GM12878 (cell line): ENCODE data around the gene DGKA. TPM values are rescaled to one million over a fixed set of nuclear protein-coding genes. Genes with fewer than 3 reads are reported as not detected.

ENCODE experiments used
- ATAC-seq: fragments of 200-7000 bp; cut with Tn5 transposase; 3 replicates; pipeline ENCODE4 v1.9.1; 2020; ENCODE audit warnings: mild to moderate bottlenecking, moderate library complexity
- BruUV-seq: library from RNA; stranded (reverse); fragments of 400-500 nt; replicated peaks from 2 replicates; lab custom pipeline; 2021; lab: Mats Ljungman, UMichigan
- CTCF ChIA-PET: fragments of 300-600 bp; sonication (Branson Sonifier 250); formaldehyde crosslinking; extraction: SDS; loops from one replicate; lab custom pipeline; 2021; ENCODE audit warnings: inconsistent platforms; lab: Yijun Ruan, JAX
- POLR2A ChIA-PET: fragments of 350-600 bp; formaldehyde crosslinking; extraction: SDS; loops from one replicate; lab custom pipeline; 2021; ENCODE audit warnings: inconsistent platforms; lab: Charles Lee
- RAD21 ChIA-PET: fragments of 300-600 bp; sonication (Branson Sonifier 250); formaldehyde crosslinking; loops from one replicate; lab custom pipeline; 2023; ENCODE audit warnings: antibody characterized with exemption; ENCODE audit not compliant: unreplicated experiment; lab: Charles Lee
- SMC1A ChIA-PET: fragments of 300-600 bp; sonication (Branson Sonifier 250); formaldehyde crosslinking; loops from one replicate; lab custom pipeline; 2023; ENCODE audit not compliant: unreplicated experiment, uncharacterized antibody; lab: Charles Lee
- DNase-seq: peaks from one replicate; pipeline ENCODE4 v3.0.0-alpha.2; 2011; ENCODE audit warnings: low read depth, low spot score
- FAIRE-seq: peaks from 3 replicates; lab custom pipeline; 2011; peaks lifted over from hg19 to GRCh38; lab: Jason Lieb, UNC
- H2AFZ ChIP-seq: 2 replicates; pipeline ENCODE4 v1.6.0; 2011; ENCODE audit warnings: low read depth, low read length, control low read depth; ENCODE audit not compliant: control insufficient read depth
- H3K27ac ChIP-seq: 2 replicates; pipeline ENCODE4 v1.5.1; 2011; ENCODE audit warnings: control low read depth; ENCODE audit not compliant: control insufficient read depth, insufficient read depth
- H3K27me3 ChIP-seq, 2 experiments: replicated peaks in 1 of 2; 2 replicates each; pipeline versions ENCODE4 v1.6.0 to v1.6.1; 2011; ENCODE audit warnings: low read length in 1 of 2; ENCODE audit not compliant: control insufficient read depth in 2 of 2, insufficient read depth in 2 of 2
- H3K36me3 ChIP-seq, 2 experiments: 2 replicates each; pipeline ENCODE4 v1.5.1; 2011; ENCODE audit warnings: low read length in 1 of 2; ENCODE audit not compliant: control insufficient read depth in 2 of 2, insufficient read depth in 2 of 2
- H3K4me1 ChIP-seq: 2 replicates; pipeline ENCODE4 v1.6.1; 2011; ENCODE audit warnings: mild to moderate bottlenecking, low read length, moderate library complexity, mixed read lengths; ENCODE audit not compliant: control insufficient read depth, insufficient read depth
- H3K4me2 ChIP-seq: 2 replicates; pipeline ENCODE4 v1.6.0; 2011; ENCODE audit warnings: control low read depth; ENCODE audit not compliant: control insufficient read depth, insufficient read depth
- H3K4me3 ChIP-seq: fragments of 200-600 bp; sonication (generic); 2 replicates; pipeline ENCODE4 v1.5.1; 2016
- H3K79me2 ChIP-seq: 2 replicates; pipeline ENCODE4 v1.6.0; 2011; ENCODE audit warnings: low read length; ENCODE audit not compliant: control insufficient read depth, insufficient read depth
- H3K9ac ChIP-seq: 2 replicates; pipeline ENCODE4 v1.8.0; 2011; ENCODE audit warnings: low read length, control low read depth, mixed read lengths; ENCODE audit not compliant: control insufficient read depth, insufficient read depth
- H3K9me3 ChIP-seq: replicated peaks from 3 replicates; pipeline ENCODE4 v1.5.1; 2011; ENCODE audit warnings: mild to moderate bottlenecking, low read length; ENCODE audit not compliant: control insufficient read depth, insufficient read depth
- H4K20me1 ChIP-seq: 2 replicates; pipeline ENCODE4 v1.6.0; 2011; ENCODE audit not compliant: control insufficient read depth, insufficient read depth
- BCL3 ChIP-seq: IDR thresholded peaks from 2 replicates; pipeline ENCODE4 v1.6.1; 2011; ENCODE audit warnings: borderline replicate concordance, low read depth, mild to moderate bottlenecking, moderate library complexity, low read length; ENCODE audit not compliant: insufficient read depth, poor library complexity, severe bottlenecking
- FOXM1 ChIP-seq: IDR thresholded peaks from 2 replicates; pipeline ENCODE4 v1.6.1; 2012; ENCODE audit warnings: low read depth, mild to moderate bottlenecking, inconsistent platforms, low read length, moderate library complexity
- GATAD2B ChIP-seq: fragments of 450-650 bp; conservative IDR thresholded peaks from 2 replicates; pipeline ENCODE4 v1.6.1; 2017; ENCODE audit warnings: low read depth, mild to moderate bottlenecking, moderate library complexity
- IKZF1 ChIP-seq: fragments of 450-650 bp; conservative IDR thresholded peaks from 2 replicates; pipeline ENCODE4 v1.6.1; 2017; ENCODE audit warnings: antibody characterized with exemption, mild to moderate bottlenecking
- LARP7 ChIP-seq: fragments of 450-650 bp; IDR thresholded peaks from 2 replicates; pipeline ENCODE4 v1.6.1; 2017; ENCODE audit warnings: mild to moderate bottlenecking
- MEF2B ChIP-seq: fragments of 450-650 bp; IDR thresholded peaks from 2 replicates; pipeline ENCODE4 v1.6.1; 2018; ENCODE audit warnings: mild to moderate bottlenecking, moderate library complexity; ENCODE audit not compliant: partially characterized antibody, poor library complexity, severe bottlenecking
- MLLT1 ChIP-seq: fragments of 450-650 bp; IDR thresholded peaks from 2 replicates; pipeline ENCODE4 v1.6.1; 2016; ENCODE audit warnings: mild to moderate bottlenecking
- MYC ChIP-seq: IDR thresholded peaks from 2 replicates; pipeline ENCODE4 v1.6.1; 2011; ENCODE audit warnings: mild to moderate bottlenecking, low read length, moderate library complexity, inconsistent platforms; ENCODE audit not compliant: insufficient read depth, insufficient replicate concordance, insufficient read length, severe bottlenecking
- NR2F1 ChIP-seq: fragments of 450-650 bp; conservative IDR thresholded peaks from 2 replicates; pipeline ENCODE4 v1.6.1; 2017; ENCODE audit warnings: mild to moderate bottlenecking
- PML ChIP-seq: IDR thresholded peaks from 2 replicates; pipeline ENCODE4 v1.6.1; 2012; ENCODE audit warnings: low read length, inconsistent platforms
- POLR2AphosphoS2 ChIP-seq: IDR thresholded peaks from 2 replicates; pipeline ENCODE4 v1.6.1; 2011; ENCODE audit warnings: low read depth, mild to moderate bottlenecking, low read length, improper control_type of control experiment, moderate library complexity
- SIN3A ChIP-seq: IDR thresholded peaks from 2 replicates; pipeline ENCODE4 v1.6.1; 2012; ENCODE audit warnings: low read depth, low read length, improper control_type of control experiment
- SIX5 ChIP-seq: IDR thresholded peaks from 2 replicates; pipeline ENCODE4 v1.6.1; 2011; ENCODE audit warnings: mild to moderate bottlenecking, low read depth, low read length, moderate library complexity; ENCODE audit not compliant: severe bottlenecking
- ZNF207 ChIP-seq: fragments of 450-650 bp; IDR thresholded peaks from 2 replicates; pipeline ENCODE4 v1.6.1; 2014; ENCODE audit warnings: antibody characterized with exemption, mild to moderate bottlenecking, borderline replicate concordance
- ZNF24 ChIP-seq: fragments of 450-650 bp; IDR thresholded peaks from 2 replicates; pipeline ENCODE4 v1.6.1; 2017; ENCODE audit warnings: antibody characterized with exemption, mild to moderate bottlenecking
- WGBS: methylation state at CpG from one replicate; pipeline ENCODE4 v1.1.6; 2016; ENCODE audit warnings: low lambda C conversion rate; ENCODE audit not compliant: insufficient replicate concordance, insufficient coverage; ENCODE audit errors: missing lambda C conversion rate; 5-methylcytosine and 5-hydroxymethylcytosine counted together
- in situ Hi-C: fragments of 300-500 bp; cut with MboI; formaldehyde crosslinking; loops from 9 replicates; pipeline ENCODE4 v1.14.3; 2018; ENCODE audit warnings: mixed read lengths
- intact Hi-C: fragments of 100-400 bp; cut with micrococcal nuclease; formaldehyde crosslinking; loops from one replicate; pipeline ENCODE4 v1.14.2; 2022; ENCODE audit not compliant: unreplicated experiment
- polyA plus RNA-seq, 11 experiments: library from polyadenylated mRNA; depleted of rRNA in 4 of 11; unstranded in 6 of 11; stranded (reverse) in 5 of 11; fragments of >200 nt; fragmentation: Nextera tagmentation in 4 of 11; fragmentation: Illumina TruSeq in 1 of 11; extraction: Ambion mirVana in 4 of 11; extraction: Trizol in 1 of 11; gene quantifications; 1 replicate in 1 of 11; 2 replicates in 10 of 11; pipeline versions ENCODE4 v1.2.1 to v1.2.3, GENCODE V29; 2011 to 2016; ENCODE audit warnings: inconsistent platforms in 2 of 11, missing spikeins in 2 of 11, low read depth in 1 of 11
- total RNA-seq, 4 experiments: library from RNA; depleted of rRNA in 3 of 4; stranded (reverse); fragments of >200 nt in 3 of 4; fragmentation: Illumina TruSeq in 1 of 4; extraction: Trizol in 1 of 4; gene quantifications; 2 replicates each; pipeline versions ENCODE4 v1.2.1 to v1.2.3, GENCODE V29; 2013 to 2021
- TF ChIP-seq, protein P1 (sequence below): fragments of 450-650 bp; IDR thresholded peaks from 2 replicates; pipeline ENCODE4 v1.6.1; 2017; ENCODE audit warnings: low read depth, mild to moderate bottlenecking, moderate library complexity

DGKA gene
- total and polyA plus RNA-seq, 10 of the 15 experiments (the other 5 are each of a cell fraction or from before 2014, with no cell fraction given), result 14.0 to 65.5 (median 37.1) TPM

DNA sequence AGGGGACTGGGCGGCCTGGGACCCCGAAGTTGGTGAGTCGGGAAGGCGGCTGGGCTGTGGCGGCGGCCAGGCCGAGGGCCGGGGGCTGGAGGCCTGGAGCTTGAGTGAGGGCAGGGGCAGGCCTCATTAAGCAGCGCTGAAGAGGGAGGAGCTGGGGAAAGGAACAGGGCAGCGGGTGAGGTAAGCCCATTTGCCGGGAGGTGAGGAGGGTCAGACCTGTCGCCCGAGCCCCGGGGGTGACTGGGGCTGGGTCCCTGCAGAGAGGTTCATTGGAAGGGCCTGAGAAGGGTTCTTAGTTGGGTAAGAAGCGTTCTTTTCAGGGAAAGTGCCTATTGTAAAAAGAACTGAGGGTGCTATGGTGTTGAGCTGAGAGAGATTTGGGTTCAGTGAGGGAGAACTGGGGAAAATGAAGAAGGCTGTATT is 43.4 kb downstream of the DGKA start:
- ChIA-PET CTCF (interaction anchor here (0.7 to 3.1 kb wide), 18 partner anchors 9 to 245 kb away, joined by 3 to 55 read pairs (median 5); partner anchors contain the start of genes ORMDL2, PYM1 and SUOX), POLR2A (interaction anchor here (0.5 to 3.6 kb wide), 40 partner anchors 10 to 1649 kb away, joined by 3 to 85 read pairs (median 6); partner anchors contain the start of genes CD63, COPZ1, DGKA and DNAJC14), RAD21 (interaction anchor here (0.5 to 3.5 kb wide), 26 partner anchors 10 to 257 kb away, joined by 3 to 56 read pairs (median 4); partner anchors contain the start of genes CD63, DGKA, DNAJC14 and ESYT1), SMC1A (interaction anchor here (0.8 to 2.9 kb wide), 20 partner anchors 8 to 236 kb away, joined by 3 to 37 read pairs (median 4); partner anchors contain the start of genes DNAJC14, ORMDL2, SARNP and SUOX)
- in situ Hi-C loops, result no loop called here
- Histone ChIP-seq H3K4me1 (peaks cover 2% of the 10 kb centered on the region; the same call in 1 of the 2 replicates), H3K79me2 (peaks cover 42% of the 10 kb centered on the region), H3K9me3 (no peaks in the 10 kb centered on the region), H3K27me3 (no peaks in the 10 kb centered on the region), H3K27ac (peak overlapping the region; percentile 85), H4K20me1 (no peaks in the 10 kb centered on the region), H3K4me2 (peak overlapping the region; percentile 9; the same call in 1 of the 2 replicates), H3K9ac (peak overlapping the region; percentile 86), H3K36me3 (peaks cover 0 to 13% of the 10 kb centered on the region in 2 experiments), H3K4me3 (peak overlapping the region; percentile 88), H2AFZ (peak overlapping the region; percentile 66)
- TF ChIP-seq POLR2AphosphoS2 (no peak), IKZF1 (0 out of 2 replicates have a peak, but pooled peaks have one; percentile 9), SIN3A (peak; percentile 74), ZNF24 (no peak), PML (peak; percentile 64; the same call in 1 of the 2 replicates), MYC (peak; percentile 18), FOXM1 (no peak), ZNF207 (no peak), SIX5 (no peak), NR2F1 (peak; percentile 39), GATAD2B (peak; percentile 66; the same call in 1 of the 2 replicates), MEF2B (no peak), LARP7 (0 out of 2 replicates have a peak, but pooled peaks have one; percentile 43), MLLT1 (peak; percentile 82; the same call in 1 of the 2 replicates), BCL3 (no peak)
- TF ChIP-seq, protein P1, sequence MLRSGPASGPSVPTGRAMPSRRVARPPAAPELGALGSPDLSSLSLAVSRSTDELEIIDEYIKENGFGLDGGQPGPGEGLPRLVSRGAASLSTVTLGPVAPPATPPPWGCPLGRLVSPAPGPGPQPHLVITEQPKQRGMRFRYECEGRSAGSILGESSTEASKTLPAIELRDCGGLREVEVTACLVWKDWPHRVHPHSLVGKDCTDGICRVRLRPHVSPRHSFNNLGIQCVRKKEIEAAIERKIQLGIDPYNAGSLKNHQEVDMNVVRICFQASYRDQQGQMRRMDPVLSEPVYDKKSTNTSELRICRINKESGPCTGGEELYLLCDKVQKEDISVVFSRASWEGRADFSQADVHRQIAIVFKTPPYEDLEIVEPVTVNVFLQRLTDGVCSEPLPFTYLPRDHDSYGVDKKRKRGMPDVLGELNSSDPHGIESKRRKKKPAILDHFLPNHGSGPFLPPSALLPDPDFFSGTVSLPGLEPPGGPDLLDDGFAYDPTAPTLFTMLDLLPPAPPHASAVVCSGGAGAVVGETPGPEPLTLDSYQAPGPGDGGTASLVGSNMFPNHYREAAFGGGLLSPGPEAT, result 0 out of 2 replicates have a peak, but pooled peaks have one; percentile 16
- 3% methylated on average over 14 of the region's 15 CpGs for WGBS
- intact Hi-C loops, result loop anchor here (5.0 kb wide), 1 partner anchor 473 kb away; the partner anchor contains the start of gene TIMELESS
- no peak for DNase-seq
- no TSS peak for BruUV-seq
- FAIRE-seq, result no peak
- ATAC-seq, result peak; percentile 58
